Activated naive CD8-positive, alpha-beta T cell (primary cell): Measurements from ENCODE around the gene MAPK8IP3.
"Not testable (repeated sequence)": the region's sequence is repeated elsewhere in the genome, so short reads cannot be mapped to it uniquely, and the experiment has no call there.

Source experiments
- H3K27ac Mint-ChIP-seq: one replicate; pipeline ENCODE4 v1.8.0; 2021; ENCODE audit warnings: mixed read lengths
- H3K27me3 Mint-ChIP-seq: one replicate; pipeline ENCODE4 v1.8.0; 2021; ENCODE audit warnings: mixed read lengths
- H3K36me3 Mint-ChIP-seq: one replicate; pipeline ENCODE4 v1.8.0; 2021; ENCODE audit warnings: mixed read lengths
- H3K4me1 Mint-ChIP-seq: one replicate; pipeline ENCODE4 v1.8.0; 2021; ENCODE audit warnings: low read depth, mixed read lengths
- H3K4me3 Mint-ChIP-seq: one replicate; pipeline ENCODE4 v1.8.0; 2021; ENCODE audit warnings: mild to moderate bottlenecking, mixed read lengths
- H3K9me3 Mint-ChIP-seq: one replicate; pipeline ENCODE4 v1.8.0; 2021; ENCODE audit warnings: low read depth, mixed read lengths

MAPK8IP3 gene

DNA sequence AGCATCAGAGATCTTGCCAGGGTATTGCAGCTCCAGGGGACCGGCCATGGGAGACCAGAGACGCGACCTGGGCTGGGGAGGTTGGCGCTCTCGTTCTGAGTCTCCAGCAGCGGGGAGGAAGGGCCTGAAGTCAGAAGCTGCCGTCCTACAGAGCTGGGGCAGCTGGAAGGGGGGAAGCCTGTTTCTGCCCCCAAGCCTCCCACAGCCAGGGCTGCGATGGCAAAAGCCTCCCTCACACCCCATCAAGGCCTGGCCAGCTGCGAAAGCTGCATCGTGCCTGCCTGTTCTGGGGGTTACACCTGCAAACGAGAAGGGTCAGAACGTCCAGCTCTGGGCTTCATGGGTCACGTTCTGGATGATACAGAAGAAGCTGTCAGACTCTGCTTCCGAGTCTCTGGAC, 26.1 kb downstream of the MAPK8IP3 start:
- no peaks in the 10 kb centered on the region for H3K9me3 Mint-ChIP-seq
- H3K36me3 Mint-ChIP-seq = peaks cover 3% of the 10 kb centered on the region
- no peak overlapping the region for H3K4me3 Mint-ChIP-seq
- H3K27ac Mint-ChIP-seq = no peak overlapping the region
- H3K4me1 Mint-ChIP-seq = no peaks in the 10 kb centered on the region
- no peaks in the 10 kb centered on the region for H3K27me3 Mint-ChIP-seq

DNA sequence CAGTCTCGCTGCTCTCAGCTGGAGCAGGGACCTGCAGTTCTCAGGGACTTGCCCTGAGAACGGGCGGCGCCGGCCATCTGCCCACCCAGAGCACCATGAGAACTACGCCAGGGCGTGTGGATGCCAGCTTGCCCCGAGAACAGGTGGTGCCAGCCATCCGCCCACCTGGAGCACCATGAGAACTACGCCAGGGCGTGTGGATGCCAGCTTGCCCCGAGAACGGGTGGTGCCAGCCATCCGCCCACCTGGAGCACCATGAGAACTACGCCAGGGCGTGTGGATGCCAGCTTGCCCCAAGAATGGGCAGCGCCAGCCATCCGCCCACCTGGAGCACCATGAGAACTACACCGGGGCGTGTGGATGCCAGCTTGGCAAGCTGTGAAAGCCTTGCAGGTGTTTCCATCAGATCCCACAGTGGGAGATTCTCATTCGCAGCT, 26.6 kb downstream of the MAPK8IP3 start:
- not testable (repeated sequence) for H3K4me1 Mint-ChIP-seq, H3K36me3 Mint-ChIP-seq, H3K9me3 Mint-ChIP-seq, H3K27me3 Mint-ChIP-seq, H3K27ac Mint-ChIP-seq, H3K4me3 Mint-ChIP-seq

DNA sequence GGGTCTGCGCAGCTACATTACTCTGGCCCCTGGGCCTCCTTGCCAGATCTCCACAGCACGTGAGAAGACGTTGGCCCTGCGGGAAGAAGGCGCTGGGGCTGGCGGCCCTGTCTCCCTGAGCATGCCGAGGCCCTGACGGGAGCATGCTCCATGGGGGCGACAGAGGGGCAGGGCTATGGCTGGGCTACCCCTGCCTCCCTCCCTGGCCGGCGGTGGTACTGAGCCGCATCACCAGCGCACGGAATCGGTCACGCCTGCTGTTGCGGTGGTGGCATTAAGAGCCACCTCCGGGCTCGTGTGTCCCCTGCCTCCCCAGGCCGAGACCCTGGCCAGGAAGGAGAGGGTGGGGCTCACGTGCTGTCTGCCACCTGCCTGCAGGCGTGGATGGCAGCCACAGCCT, 28.1 kb downstream of the MAPK8IP3 start:
- Mint-ChIP-seq H3K27ac (no peak overlapping the region), H3K27me3 (no peaks in the 10 kb centered on the region), H3K4me1 (no peaks in the 10 kb centered on the region), H3K4me3 (no peak overlapping the region), H3K36me3 (no peaks in the 10 kb centered on the region), H3K9me3 (no peaks in the 10 kb centered on the region)

DNA sequence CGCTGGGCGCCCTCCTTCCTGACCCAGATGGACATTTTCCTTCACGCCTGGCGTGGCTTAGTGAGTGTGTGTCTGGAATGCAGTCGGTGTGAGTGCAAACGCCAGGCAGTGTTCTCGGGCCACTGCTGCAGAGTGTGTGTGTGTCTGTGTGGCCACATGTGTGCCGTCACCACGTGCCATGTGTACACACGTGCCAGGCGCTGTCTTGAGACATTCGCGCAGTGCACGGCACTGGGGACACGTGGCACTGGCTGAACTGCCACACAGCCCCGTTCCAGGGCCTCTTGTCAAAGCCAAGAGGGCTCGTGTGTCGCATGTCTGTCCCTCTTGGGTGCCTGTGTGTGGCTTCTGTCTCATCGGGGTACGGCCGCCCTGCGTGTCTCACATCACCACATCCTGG, 28.8 kb downstream of the MAPK8IP3 start:
- Mint-ChIP-seq H3K4me3 (no peak overlapping the region), H3K27ac (no peak overlapping the region), H3K36me3 (no peaks in the 10 kb centered on the region)

DNA sequence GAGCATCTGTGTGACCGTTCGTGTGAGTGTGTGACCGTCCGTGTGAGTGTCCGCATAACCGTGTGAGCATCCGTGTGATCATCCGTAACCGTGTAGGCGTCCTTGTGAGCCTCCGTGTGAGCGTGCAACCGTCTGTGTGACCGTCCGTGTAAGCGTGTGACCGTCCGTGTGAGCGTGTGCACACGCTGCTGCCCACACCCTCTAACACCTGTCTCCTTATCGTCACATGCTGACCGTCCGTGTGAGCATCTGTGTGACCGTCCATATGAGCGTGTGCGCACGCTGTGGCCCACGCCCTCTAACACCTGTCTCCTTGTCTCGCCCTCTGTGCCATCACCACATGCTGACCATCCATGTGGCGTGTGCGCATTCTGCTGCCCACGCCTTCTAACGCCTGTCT, 34.2 kb downstream of the MAPK8IP3 start:
- Mint-ChIP-seq H3K4me1 (no peaks in the 10 kb centered on the region), H3K27me3 (no peaks in the 10 kb centered on the region), H3K27ac (no peak overlapping the region), H3K9me3 (no peaks in the 10 kb centered on the region), H3K4me3 (no peak overlapping the region), H3K36me3 (no peaks in the 10 kb centered on the region)

More for the DNA sequence above, 28.8 kb downstream of the MAPK8IP3 start:
- Mint-ChIP-seq H3K27me3 (no peaks in the 10 kb centered on the region), H3K4me1 (no peaks in the 10 kb centered on the region), H3K9me3 (no peaks in the 10 kb centered on the region)

DNA sequence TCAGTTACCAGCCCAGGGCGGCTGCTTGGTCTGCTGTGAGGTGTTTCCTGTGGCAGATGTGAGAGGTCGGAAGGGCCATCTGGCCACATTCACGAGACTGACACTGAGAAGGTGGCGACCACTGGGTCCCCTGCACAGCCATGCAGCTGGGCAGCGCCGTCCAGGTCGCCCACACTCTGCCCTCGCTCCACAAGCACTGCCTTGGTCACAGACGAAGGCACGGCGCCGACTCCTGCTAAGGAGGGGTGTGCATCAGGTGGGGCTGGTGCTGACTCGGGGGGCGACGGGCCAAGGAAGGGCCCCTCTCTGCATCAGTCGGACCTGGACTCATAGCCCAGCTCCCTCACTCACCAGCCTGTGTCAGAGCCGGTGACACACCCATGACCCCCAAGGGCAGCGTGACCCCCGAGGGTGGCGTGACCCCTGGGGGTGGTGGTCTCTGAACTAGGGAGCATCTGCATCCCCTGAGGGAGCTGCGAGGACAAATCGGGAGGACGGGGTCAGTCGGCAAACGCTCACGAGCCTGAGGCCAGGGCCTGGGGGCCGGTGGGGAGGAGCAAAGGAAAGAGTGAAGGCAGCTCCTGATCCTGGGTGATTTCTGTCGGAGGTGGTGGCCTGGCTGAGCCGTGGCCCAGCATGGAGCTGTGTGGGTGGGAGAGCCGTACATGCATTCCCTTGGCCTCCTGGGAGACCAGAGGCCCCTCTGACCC, 34.9 kb downstream of the MAPK8IP3 start:
- no peak overlapping the region for H3K27ac Mint-ChIP-seq
- H3K4me1 Mint-ChIP-seq = no peaks in the 10 kb centered on the region
- H3K27me3 Mint-ChIP-seq = no peaks in the 10 kb centered on the region
- no peaks in the 10 kb centered on the region for H3K9me3 Mint-ChIP-seq
- H3K4me3 Mint-ChIP-seq = no peak overlapping the region
- H3K36me3 Mint-ChIP-seq = no peaks in the 10 kb centered on the region

DNA sequence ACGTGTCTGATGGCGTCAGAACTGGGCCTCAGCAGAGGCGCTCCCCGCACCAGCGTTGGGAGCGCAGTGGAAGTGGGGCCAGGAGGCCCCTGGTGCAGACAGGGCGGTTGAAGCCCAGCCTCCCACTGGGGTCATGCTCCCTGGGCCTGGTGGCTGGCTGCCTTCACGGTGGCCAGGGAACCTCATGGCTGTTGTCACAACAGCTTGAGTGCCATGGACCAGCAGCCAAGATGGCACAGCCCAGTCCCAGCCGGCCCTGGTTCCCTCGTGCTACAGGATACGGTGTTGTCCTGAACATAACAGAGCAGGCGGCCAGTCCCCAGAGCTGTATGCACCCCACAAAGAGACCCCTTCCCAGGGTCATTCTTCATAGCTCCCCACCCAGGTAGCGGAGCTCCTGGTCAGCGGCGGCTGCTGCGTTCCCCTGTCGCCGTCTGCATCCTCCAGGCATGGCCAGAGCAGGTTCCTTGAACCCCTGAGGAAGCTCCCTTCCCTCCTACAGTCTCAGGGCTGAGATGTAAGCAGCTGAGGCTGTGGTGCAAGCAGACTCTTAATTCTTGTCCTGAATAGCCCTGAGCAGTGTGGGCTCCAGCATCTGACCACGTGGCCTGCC, 35.7 kb downstream of the MAPK8IP3 start:
- Mint-ChIP-seq H3K27ac (no peak overlapping the region), H3K27me3 (no peaks in the 10 kb centered on the region), H3K36me3 (no peaks in the 10 kb centered on the region), H3K4me3 (no peak overlapping the region), H3K4me1 (no peaks in the 10 kb centered on the region), H3K9me3 (no peaks in the 10 kb centered on the region)

DNA sequence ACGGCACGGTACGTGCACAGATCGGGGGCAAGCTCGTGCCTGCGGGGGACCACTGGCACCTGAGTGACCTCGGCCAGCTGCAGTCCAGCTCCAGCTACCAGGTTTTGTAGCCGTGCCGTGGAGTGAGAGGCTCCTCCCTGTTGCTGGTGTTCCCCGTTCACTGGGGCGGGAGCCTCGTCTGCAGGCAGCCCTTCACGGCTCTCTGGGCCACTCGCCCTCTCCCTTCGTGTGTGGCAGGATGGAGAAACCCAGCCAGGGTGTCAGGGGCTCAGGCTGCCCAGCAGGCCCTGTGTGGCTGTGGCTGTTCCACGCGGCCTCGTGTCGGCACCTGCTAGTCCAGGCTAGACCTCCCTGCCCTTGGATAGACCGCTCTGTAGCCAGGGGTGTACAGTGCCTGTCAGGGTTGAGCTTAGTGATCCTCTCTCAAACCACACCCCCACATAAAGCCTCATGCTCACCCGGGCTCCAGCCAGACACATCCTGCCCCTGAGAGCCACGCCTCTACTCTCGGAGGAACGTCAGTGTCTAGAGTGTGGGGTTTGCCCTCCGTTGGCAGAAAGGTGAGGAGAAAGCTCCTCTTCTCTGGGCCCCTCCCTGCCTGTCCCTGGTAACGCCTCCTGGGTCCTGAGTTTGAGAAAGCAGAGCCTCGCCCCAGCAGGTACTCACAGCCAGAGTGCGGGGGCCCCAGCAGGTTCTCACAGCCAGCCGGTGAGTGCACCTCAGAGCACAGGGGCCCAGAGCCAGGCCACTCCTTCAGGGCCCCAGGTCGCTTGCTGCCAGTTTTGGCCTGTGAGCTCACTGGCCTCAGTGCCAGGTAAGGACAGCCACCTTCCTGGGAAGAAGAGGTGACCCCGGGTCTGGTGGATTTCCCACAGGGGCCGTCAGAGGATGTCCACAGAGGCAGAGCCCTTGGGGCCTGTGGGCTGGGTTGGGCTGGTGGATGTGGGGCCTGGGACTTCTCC, 37.7 kb downstream of the MAPK8IP3 start:
- Mint-ChIP-seq H3K9me3 (no peaks in the 10 kb centered on the region), H3K27me3 (no peaks in the 10 kb centered on the region), H3K27ac (no peak overlapping the region), H3K4me1 (no peaks in the 10 kb centered on the region), H3K4me3 (no peak overlapping the region), H3K36me3 (no peaks in the 10 kb centered on the region)

DNA sequence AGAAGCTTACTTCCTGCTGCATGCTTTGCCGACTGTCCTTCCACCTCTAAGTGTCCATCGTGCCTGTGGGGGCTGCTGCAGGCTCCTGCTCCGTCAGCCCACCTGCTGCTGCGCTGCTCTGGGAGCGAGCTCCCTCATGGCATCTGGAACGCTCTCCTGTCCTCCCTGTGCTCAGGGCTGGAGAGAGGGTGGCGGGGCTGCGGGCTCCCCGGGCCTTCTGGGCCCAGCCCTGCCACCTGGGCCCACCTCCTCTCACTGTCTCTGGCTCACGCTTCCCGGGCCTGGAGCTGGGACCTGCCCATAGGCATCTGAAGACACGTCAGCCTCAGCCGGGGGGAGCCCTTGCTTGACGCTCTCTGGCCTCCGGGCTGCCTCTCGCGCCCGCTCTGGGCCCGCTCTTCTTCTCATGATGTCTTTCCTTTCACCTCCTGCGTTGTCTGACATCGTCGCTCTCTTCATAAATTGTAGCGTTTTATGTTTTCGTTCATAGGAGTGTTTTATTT, 38.4 kb downstream of the MAPK8IP3 start:
- Mint-ChIP-seq H3K27ac (no peak overlapping the region), H3K9me3 (no peaks in the 10 kb centered on the region), H3K4me1 (no peaks in the 10 kb centered on the region), H3K4me3 (no peak overlapping the region), H3K36me3 (no peaks in the 10 kb centered on the region), H3K27me3 (no peaks in the 10 kb centered on the region)

DNA sequence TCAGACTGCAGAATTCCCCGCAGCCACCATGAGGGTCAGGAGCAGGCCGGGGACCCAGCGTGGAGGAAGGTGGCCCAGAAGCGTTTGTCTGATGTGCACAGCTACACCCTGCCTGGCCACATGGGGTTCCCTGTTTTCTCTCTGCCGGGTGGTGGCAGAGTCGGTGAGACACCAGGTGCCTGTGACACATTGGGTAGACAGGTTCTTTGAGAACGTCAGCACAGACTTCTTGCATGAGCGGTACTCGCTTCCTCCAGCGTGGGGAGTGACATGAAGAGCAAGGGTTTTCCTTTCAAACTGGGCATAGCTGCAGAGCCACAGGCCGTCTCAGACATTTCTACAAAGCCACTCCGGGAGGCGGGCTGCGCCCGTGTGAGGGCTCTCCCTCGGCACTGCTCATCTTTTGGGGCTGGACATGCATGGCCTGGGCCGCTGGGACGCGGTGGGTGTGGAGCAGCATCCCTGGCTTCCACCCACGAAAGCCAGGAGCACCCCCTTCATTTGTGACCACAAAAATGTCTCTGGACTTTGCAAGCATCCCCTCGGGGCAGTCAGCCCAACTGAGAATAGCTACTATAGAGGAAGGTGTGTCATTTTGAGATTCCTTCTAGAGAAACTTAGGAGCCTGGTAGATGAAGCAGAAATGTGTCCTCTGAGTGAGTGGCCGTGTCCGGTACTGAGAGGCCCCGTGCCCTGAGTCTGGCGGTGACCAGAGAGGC, 39.3 kb downstream of the MAPK8IP3 start:
- Mint-ChIP-seq H3K4me1 (no peaks in the 10 kb centered on the region), H3K27ac (no peak overlapping the region), H3K9me3 (no peaks in the 10 kb centered on the region), H3K27me3 (no peaks in the 10 kb centered on the region), H3K36me3 (no peaks in the 10 kb centered on the region), H3K4me3 (no peak overlapping the region)

DNA sequence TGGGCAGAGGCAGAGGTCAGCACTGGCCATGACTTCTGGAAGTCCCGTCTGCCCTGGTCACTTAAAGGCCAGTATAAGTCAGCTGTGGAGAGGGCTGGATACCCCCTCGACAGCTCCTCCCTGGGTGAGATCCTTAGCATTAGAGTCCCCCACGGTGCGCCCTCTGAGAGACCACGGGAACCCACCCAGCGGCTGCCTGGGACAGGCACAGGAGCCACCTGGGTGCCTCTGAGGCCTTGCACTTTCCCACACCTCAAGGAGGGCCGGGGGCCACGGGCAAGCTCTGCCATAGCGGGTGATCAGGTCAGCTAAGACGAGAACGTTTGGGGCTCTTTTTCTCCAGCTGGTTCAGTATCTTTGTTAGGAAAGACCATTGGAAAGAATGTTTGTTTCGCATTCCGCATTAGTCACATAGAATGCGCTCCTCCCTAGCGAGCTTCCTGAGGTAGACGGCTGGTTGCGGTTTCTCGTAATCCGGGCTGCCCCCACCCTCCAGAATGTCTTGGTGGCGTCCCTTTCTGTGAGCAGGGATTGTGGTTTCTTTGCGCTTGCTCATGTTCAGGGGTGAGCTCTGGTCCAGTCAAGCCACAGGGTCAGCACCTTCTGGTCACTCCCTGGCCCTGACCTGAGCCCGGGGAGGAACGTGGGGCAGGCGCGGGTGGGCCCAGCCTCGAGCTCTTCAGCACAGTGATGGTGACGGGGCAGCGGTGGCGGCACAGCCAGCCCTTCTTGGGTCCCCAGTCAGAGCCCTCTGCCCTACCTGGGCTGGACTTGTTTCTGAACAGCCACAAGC, 40.1 kb downstream of the MAPK8IP3 start:
- Mint-ChIP-seq H3K36me3 (no peaks in the 10 kb centered on the region), H3K27ac (no peak overlapping the region), H3K4me3 (no peak overlapping the region), H3K27me3 (no peaks in the 10 kb centered on the region), H3K9me3 (no peaks in the 10 kb centered on the region), H3K4me1 (no peaks in the 10 kb centered on the region)

DNA sequence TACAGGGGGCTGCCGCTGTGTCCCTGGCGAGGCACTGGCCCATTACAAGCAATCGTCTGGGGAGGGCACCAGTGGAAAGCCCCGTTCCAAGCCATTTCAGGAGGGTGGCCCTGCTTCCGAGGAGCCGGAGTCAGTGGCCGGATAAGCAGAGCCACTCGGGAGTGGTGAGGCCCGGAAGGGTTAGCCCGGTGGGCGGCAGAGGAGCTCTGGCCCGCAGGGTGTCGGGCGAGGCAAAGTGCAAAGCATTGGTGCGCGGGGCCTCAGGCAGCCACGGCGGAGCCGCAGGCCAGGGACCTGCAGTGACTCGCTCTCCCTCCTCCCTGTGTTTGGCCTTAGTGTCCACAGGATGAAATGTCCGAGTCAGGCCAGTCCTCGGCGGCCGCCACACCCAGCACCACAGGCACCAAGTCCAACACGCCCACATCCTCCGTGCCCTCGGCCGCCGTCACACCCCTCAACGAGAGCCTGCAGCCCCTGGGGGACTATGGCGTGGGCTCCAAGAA, 40.7 kb downstream of the MAPK8IP3 start:
- Mint-ChIP-seq H3K27ac (no peak overlapping the region), H3K4me3 (no peak overlapping the region), H3K36me3 (no peaks in the 10 kb centered on the region), H3K4me1 (no peaks in the 10 kb centered on the region), H3K9me3 (no peaks in the 10 kb centered on the region), H3K27me3 (no peaks in the 10 kb centered on the region)

DNA sequence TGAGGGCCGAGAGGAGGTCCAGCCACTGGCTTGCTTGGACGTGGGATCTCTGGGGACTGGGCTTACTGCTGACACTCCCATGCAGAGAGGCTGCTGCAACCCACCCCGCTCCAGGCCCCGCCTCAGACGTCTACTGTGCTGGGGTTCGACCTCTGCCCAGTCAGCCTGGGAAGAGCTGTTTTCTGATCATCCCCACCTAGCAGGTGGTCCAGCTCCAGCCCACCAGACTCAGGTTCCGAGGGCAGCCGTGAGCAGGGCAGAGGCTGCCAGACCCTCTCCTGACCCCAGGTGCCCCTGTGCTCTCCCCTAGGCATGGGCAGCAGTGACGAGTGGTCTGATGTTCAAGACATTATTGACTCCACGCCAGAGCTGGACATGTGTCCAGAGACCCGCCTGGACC, 41.9 kb downstream of the MAPK8IP3 start:
- H3K4me3 Mint-ChIP-seq = no peak overlapping the region
- H3K9me3 Mint-ChIP-seq = no peaks in the 10 kb centered on the region
- no peaks in the 10 kb centered on the region for H3K27me3 Mint-ChIP-seq
- no peak overlapping the region for H3K27ac Mint-ChIP-seq
- H3K4me1 Mint-ChIP-seq = no peaks in the 10 kb centered on the region
- no peaks in the 10 kb centered on the region for H3K36me3 Mint-ChIP-seq
